Parathyroid adenoma (tissue), 2 donors: Measurements from ENCODE around the gene DAB2IP.

ENCODE experiments used
- H2AFZ ChIP-seq: fragments of 300-600 bp; sonication (generic); one replicate; pipeline ENCODE4 v1.7.0; 2017; ENCODE audit warnings: antibody characterized with exemption, mild to moderate bottlenecking
- H3K27ac ChIP-seq: fragments of 300-600 bp; sonication (generic); one replicate; pipeline ENCODE4 v1.7.0; 2017
- H3K27me3 ChIP-seq: fragments of 300-600 bp; sonication (generic); one replicate; pipeline ENCODE4 v1.7.0; 2017; ENCODE audit warnings: low read length; ENCODE audit not compliant: control insufficient read depth, insufficient read depth
- H3K36me3 ChIP-seq: fragments of 300-600 bp; sonication (generic); one replicate; pipeline ENCODE4 v1.7.0; 2017; ENCODE audit warnings: low read length; ENCODE audit not compliant: control insufficient read depth, insufficient read depth
- H3K4me1 ChIP-seq: fragments of 300-600 bp; sonication (generic); one replicate; pipeline ENCODE4 v1.7.0; 2017; ENCODE audit warnings: control low read depth
- H3K4me2 ChIP-seq: fragments of 300-600 bp; sonication (generic); one replicate; pipeline ENCODE4 v1.7.0; 2017; ENCODE audit warnings: low read length
- H3K4me3 ChIP-seq: fragments of 300-600 bp; sonication (generic); one replicate; pipeline ENCODE4 v1.7.0; 2017; ENCODE audit warnings: low read depth, low read length
- H3K79me2 ChIP-seq: fragments of 300-600 bp; sonication (generic); one replicate; pipeline ENCODE4 v1.7.0; 2017; ENCODE audit warnings: control low read depth
- H3K9ac ChIP-seq: fragments of 300-600 bp; sonication (generic); one replicate; pipeline ENCODE4 v1.7.0; 2017; ENCODE audit warnings: mild to moderate bottlenecking
- H3K9me3 ChIP-seq: fragments of 300-600 bp; sonication (generic); one replicate; pipeline ENCODE4 v1.7.0; 2017; ENCODE audit warnings: low read length; ENCODE audit not compliant: control insufficient read depth
- CTCF ChIP-seq: fragments of 300-600 bp; sonication (generic); IDR thresholded peaks from one replicate; pipeline ENCODE4 v1.7.0; 2017; ENCODE audit warnings: antibody characterized with exemption, mild to moderate bottlenecking
- donor health status: primary hyperparathyroidism.

DAB2IP gene

DNA sequence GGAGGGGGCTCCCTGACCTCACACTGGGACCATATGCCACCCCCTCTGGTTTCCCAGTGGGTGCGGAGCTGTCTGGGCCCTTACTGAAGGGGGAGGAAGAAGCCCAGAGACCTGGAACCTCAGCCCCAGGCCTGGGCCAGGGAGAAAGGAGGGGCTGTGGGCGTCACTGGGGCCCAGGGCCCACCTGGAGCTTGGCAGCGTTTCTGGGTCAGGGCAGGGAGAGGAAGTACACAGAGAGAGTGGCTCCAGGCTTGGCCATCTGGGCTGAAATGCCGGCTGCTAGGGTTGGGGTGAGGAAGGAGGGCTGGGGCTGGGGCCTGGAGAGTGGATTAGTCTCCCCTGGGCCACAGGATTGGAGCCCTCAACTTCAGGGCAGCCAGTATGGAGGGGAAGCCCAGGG lies 6.4 kb upstream of the DAB2IP start:
- Histone ChIP-seq H3K4me2 (no peak overlapping the region), H3K9ac (no peak overlapping the region), H3K27me3 (no peaks in the 10 kb centered on the region), H3K9me3 (no peaks in the 10 kb centered on the region), H2AFZ (no peak overlapping the region), H3K27ac (no peak overlapping the region), H3K4me3 (no peak overlapping the region), H3K4me1 (no peaks in the 10 kb centered on the region), H3K36me3 (no peaks in the 10 kb centered on the region), H3K79me2 (no peaks in the 10 kb centered on the region)
- TF ChIP-seq CTCF = no peak

DNA sequence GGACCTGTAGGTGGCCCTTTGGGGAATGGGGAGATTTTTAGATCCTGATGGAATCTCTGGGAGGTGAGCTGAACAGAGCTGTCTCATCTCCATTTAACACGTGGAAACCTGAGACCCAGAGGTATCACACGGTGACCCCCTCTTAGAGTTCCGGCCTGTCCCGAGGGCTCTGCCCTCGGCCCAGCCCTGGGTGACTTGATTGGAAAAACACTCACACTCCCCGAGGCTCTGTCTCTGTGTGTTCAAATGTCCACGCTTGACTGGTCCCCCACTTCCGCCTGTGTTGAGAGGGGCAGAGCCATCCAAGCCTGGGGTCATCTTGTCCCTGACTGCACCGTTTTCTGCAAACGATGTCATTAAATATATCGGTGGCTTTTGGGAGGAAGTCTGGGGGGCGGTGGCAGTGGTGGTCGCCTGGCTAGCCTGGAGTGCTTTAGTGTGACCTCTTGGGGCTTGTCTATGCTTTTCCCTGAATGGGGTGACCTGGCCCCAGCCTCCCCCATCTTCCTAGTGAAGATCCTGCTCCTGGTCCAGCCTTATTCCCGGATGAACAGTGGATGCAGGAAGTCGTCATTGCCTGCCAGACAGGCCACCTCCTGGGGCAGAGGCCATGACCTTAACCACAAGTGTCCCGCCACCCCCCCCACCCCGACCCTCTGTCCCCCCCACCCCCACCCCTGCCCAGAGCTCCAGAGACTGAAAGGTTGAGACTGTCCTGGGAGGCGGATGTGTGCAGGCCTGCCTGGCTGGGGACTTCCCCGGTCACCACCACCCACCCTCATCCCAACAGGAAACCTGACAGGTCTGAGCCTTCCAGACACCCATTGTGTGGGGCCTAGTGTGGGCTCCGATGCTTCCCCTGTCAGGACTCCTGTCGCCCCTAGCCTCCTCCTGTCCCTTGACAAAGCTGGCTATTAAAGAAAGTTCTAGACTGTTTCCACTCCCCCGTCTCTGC lies 5.3 kb upstream of the DAB2IP start:
- H3K27me3 ChIP-seq = no peaks in the 10 kb centered on the region
- no peaks in the 10 kb centered on the region for H3K79me2 ChIP-seq
- no peak overlapping the region for H3K9ac ChIP-seq
- H3K27ac ChIP-seq = peak overlapping the region; percentile 29
- H3K4me3 ChIP-seq = no peak overlapping the region
- no peak overlapping the region for H2AFZ ChIP-seq
- H3K36me3 ChIP-seq = no peaks in the 10 kb centered on the region
- no peaks in the 10 kb centered on the region for H3K9me3 ChIP-seq
- H3K4me2 ChIP-seq = no peak overlapping the region
- H3K4me1 ChIP-seq = no peaks in the 10 kb centered on the region
- no peak for TF ChIP-seq CTCF

DNA sequence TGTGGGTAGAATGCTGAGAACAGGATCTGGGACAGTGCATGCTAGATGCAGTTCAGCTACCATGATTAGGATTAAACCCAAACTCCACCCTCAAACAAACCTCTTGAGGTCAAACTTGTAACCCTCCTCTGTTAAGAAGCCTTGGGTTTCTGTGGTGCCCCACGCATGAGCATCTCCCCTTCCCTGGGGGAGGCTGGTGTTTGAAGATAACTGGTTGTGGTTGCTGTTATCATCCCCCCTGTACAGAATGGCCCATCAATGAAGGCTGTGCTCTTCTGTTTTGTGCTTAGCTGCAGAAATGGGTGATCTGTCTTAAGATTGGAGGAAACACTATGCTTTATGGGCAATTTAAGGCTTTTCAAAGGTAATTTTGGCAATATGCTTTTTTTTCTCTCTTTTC lies 4.4 kb upstream of the DAB2IP start:
- peak overlapping the region; percentile 29 for H3K27ac ChIP-seq
- no peaks in the 10 kb centered on the region for H3K9me3 ChIP-seq
- H2AFZ ChIP-seq = no peak overlapping the region
- no peaks in the 10 kb centered on the region for H3K27me3 ChIP-seq
- no peaks in the 10 kb centered on the region for H3K79me2 ChIP-seq
- no peaks in the 10 kb centered on the region for H3K4me1 ChIP-seq
- no peaks in the 10 kb centered on the region for H3K36me3 ChIP-seq
- H3K4me3 ChIP-seq = no peak overlapping the region
- no peak for TF ChIP-seq CTCF
- no peak overlapping the region for H3K9ac ChIP-seq
- H3K4me2 ChIP-seq = no peak overlapping the region

DNA sequence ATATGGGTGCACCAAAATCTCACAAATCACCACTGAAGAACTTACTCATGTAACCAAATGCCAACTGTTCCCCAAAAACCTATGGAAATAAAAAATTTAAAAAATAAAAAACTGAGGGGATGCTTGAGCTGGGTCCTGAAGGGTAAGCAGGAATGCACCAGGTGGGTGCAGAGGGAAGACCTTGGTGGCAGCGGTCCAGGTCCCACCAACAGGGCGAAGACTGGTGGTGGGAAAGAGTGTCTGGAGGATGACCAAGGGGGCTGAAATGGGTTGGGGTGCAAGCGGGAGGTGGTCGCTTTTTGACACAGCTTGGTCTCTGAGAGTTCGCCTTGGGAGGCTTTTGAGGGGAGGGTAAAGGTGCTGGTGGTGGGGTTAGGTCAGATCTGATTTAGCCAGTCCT lies 3.3 kb upstream of the DAB2IP start:
- Histone ChIP-seq H3K36me3 (no peaks in the 10 kb centered on the region), H2AFZ (no peak overlapping the region), H3K27ac (no peak overlapping the region), H3K4me2 (no peak overlapping the region), H3K9me3 (no peaks in the 10 kb centered on the region), H3K4me3 (no peak overlapping the region), H3K79me2 (peaks cover 4% of the 10 kb centered on the region), H3K27me3 (no peaks in the 10 kb centered on the region), H3K4me1 (no peaks in the 10 kb centered on the region), H3K9ac (no peak overlapping the region)
- TF ChIP-seq CTCF = no peak

GRCh38 chr9:121648799-121649198 lies 2.6 kb upstream of the DAB2IP start:
- no peak for TF ChIP-seq CTCF
- H3K4me2 ChIP-seq = no peak overlapping the region

More at GRCh38 chr9:121648799-121649198, 2.6 kb upstream of the DAB2IP start:
- H2AFZ ChIP-seq = no peak overlapping the region
- H3K9me3 ChIP-seq = no peaks in the 10 kb centered on the region
- no peak overlapping the region for H3K9ac ChIP-seq
- no peak overlapping the region for H3K4me3 ChIP-seq
- H3K4me1 ChIP-seq = no peaks in the 10 kb centered on the region
- no peaks in the 10 kb centered on the region for H3K27me3 ChIP-seq
- H3K36me3 ChIP-seq = no peaks in the 10 kb centered on the region
- no peak overlapping the region for H3K27ac ChIP-seq
- peaks cover 4% of the 10 kb centered on the region for H3K79me2 ChIP-seq
